Dermis blood vessel endothelial cell (primary cell): ENCODE measurements around the gene HAND1. TPM values are rescaled to one million over a fixed set of nuclear protein-coding genes. Genes with fewer than 3 reads are reported as not detected.
"Not testable (repeated sequence)": the region's sequence is repeated elsewhere in the genome, so short reads cannot be mapped to it uniquely, and the experiment has no call there.

Source experiments
- DNase-seq: peaks from one replicate; pipeline ENCODE4 v3.0.0; 2010
- total RNA-seq: library from RNA; depleted of rRNA; stranded (reverse); fragments of >200 nt; gene quantifications from 2 replicates; pipeline ENCODE4 v1.2.3, GENCODE V29; 2014

The HAND1 gene
- total RNA-seq, result not detected in 2 replicates

DNA sequence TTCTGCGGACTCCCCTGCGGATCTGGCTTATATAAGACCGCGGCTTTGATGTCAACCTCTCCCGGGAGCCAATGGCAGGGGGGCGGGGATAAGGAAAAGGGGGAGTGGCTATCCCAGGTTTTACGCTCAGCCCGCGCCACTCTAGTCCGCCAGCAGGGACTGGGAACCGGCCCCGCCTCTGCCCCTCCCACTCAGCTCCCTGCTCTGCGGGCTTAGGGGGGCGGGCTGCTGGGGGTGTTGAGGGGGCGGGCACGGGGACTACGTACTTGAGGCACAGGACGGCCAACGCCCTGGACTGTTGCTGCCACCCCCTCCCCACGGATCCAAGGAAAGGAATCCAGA lies at the start of gene HAND1:
Gene HAND1 (minus strand): TSS at position 4 of the 342 bp plus-strand sequence. CDS start 219 bp downstream, outside the sequence.
- DNase-seq, result peak; percentile 39

GRCh38 chr5:154526231-154527226 lies 48.5 kb upstream of the HAND1 start:
- DNase-seq, result no peak

- DNase-seq, result no peak
Measured at GRCh38 chr5:154524859-154525258, 46.8 kb upstream of the HAND1 start.

DNA sequence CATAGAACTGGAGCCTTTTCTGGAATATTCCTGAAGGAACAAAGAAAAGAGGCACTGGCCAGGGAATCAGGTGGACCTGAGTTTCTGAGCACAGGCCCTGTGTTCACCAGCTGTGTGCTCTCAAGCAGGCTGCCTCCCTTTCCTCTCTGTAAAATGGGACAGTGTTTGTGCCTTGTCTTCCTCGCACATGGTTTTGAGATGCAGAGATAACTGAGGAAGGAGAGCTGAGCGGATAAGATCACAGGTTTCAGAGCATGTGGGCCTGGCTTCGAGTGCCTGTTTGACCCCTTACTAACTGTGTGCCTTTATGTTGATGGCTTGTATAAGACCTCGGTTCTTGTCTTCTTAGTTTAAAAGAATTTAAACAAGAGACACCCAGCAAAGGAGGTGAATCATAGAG lies 46.2 kb upstream of the HAND1 start:
- no peak for DNase-seq

DNA sequence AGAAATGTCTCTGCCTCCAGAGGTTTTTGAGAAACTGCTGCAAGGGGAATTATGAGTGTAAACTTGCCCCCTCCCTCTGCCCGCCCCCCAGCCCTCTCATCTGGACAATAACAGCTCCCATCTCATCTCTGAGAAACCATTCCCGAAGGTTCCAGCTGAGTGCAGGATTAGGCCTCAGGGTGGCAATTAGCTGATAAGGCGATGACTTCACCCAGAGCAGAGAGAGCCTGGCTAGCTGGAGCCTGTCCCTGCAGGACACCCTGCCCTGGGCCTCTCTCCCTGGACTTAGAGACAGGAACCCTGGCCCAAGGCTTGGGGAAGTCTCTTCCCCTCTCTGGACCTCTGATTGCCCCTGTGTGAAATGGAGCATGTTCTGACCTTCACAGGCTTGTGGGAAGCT lies 45.7 kb upstream of the HAND1 start:
- DNase-seq, result no peak

DNA sequence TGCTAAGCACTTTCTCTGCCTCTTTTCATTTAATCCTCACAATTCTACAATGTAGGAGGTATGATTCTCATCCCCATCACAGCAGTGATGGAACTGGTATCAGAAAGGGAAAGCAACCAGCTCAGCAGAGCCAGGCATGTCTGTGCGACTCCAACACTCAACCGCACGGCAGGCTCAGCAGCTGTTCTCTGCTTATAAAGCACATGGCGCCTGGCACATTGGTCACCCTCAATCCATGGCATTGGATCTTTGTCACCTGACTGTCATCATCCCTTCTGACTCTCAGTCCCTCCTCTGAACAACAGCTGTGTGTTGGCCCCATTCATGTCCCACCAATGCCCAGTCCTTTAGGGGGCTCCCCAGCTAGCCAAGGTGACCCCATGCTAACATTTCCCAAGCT lies 45.1 kb upstream of the HAND1 start:
- no peak for DNase-seq

GRCh38 chr5:154522284-154522683 lies 44.3 kb upstream of the HAND1 start:
- DNase-seq, result no peak

GRCh38 chr5:154521756-154522155 lies 43.7 kb upstream of the HAND1 start:
- no peak for DNase-seq

GRCh38 chr5:154520861-154521453 lies 42.9 kb upstream of the HAND1 start:
- DNase-seq, result peak; percentile 37

GRCh38 chr5:154519359-154519758 lies 41.3 kb upstream of the HAND1 start:
- DNase-seq, result no peak

DNA sequence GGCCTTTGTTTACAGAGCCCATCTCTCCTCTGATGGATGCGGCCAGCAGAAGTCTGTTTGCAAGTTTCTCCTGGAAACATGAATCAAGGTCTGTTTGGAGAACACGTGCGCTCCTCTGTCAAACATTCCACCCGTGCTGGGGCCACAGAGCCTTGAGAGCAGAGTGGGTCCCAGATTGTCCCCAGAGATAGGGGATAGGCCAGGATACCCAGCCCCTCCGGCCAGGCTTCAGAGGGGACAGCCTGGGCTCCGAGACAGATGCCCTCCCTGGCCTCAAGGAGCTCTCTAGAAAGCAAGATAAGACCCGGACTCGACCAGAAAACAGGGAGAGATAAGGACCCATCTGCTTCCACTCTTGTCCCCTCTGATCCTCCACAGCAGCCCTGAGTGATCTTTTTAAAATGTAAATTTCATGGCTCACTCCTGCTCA lies 40.4 kb upstream of the HAND1 start:
- no peak for DNase-seq

GRCh38 chr5:154517810-154518437 lies 39.9 kb upstream of the HAND1 start:
- no peak for DNase-seq

DNA sequence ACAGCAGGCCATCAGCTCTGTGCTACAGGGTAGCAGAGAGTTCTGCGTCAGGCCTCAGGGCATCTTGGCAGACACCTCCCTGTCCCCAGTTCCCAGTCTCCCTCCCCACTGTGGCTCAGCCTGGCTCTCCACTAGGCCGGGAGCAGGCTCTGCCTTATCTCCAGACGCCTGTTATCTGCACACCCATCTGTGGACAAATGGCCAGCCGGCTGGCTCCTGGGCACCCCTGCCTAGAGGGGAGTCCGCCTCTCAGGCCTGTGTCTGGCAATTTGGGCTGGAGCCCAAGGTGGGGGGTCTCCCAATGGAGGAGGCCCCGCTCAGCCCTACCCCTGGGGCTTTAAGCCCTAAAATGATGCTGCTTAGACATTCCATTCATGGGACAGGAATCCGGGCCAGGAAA lies 39.2 kb upstream of the HAND1 start:
- DNase-seq, result no peak

- DNase-seq, result no peak
Measured at GRCh38 chr5:154516475-154516874, 38.4 kb upstream of the HAND1 start.

DNA sequence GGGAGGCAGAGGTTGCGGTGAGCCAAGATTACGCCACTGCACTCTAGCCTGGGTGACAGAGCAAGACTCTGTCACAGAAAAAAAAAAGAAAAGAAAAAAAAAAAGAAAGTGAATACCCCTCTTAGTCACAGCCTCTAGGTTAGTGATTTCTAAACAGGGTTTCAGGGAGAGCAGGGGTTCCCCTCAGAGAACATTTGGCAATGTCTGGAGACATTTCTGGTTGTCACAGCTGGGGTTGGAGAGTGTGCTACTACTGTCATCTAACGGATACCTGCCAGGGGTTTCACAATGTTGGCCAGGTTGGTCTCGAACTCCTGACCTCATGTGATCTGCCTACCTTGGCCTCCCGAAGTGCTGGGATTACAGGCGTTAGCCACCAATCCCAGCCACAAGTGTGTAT lies 37.5 kb upstream of the HAND1 start:
- DNase-seq, result not testable (repeated sequence)

DNA sequence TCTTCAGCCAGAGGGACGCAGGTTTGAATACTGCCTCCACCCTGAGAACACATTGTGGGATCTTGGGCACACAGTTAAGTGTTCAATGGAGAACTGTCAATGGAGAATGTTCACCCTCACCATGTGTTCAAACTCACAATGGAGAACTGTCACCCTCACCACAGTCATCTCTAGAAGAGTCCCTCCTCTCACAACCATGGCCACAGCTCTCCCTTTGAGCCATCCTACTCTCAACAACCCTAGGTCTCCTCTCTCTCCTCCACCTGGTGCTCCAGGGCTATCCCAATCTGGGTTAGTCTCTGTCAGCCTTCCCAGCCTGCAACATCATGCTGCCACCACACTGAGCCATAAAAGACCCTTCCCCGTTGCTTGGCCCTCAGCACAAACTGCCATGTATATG lies 36.3 kb upstream of the HAND1 start:
- no peak for DNase-seq

- DNase-seq, result no peak
Measured at GRCh38 chr5:154513669-154514084, 35.6 kb upstream of the HAND1 start.

DNA sequence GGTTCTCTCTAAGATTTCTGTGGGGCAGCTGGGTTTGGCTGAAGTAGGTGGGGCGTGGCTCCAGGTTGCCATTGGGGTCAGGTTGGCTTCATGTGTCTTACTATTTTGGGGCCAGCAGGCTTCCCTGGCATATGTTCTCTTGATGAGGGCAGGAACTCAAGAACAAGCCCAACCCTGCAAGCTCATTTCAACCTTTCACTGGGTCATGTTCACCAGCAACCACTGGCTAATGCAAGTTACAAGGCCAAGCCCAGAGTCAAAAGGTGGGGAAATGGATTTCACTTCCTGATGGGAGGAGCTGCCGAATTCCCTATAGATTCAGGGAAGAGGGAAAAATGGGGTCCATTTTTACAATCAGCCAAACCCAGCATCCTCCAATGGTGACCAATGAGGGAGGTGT lies 34.0 kb upstream of the HAND1 start:
- DNase-seq, result no peak

DNA sequence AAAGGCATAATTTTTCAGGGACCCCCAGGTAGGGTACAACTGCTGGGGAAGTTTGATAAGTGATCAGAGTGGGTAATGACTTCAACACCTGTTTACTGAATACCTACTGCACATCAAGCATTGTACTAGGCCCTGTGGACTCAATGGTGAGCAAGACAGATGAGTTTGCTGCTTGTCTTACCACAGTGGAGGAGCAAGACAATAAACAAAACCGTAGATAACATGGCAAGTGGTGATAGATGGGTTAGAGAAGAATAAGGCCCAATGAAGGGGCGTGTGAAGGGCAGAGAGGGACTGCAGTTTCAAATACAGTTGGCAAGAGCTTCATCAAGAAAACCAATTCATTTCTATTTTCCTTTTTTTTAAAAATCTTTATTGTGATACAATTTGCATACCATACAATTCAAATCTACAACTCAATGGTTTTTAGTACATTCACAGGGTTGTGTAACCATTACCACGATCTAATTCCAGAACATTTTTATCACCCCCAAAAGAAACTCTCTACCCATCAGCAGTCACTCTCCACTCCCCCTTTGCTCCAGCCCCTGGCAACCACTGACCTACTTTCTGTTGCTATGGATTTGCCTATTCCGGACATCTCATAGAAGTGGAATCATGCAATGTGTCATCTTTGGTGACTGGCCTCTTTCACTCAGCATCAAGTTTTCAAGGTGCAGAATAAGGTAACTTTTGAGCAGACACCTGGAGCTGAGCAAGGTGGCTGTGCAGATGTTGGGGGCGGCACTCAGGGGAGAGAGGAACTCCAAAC lies 31.9 kb upstream of the HAND1 start:
- no peak for DNase-seq

DNA sequence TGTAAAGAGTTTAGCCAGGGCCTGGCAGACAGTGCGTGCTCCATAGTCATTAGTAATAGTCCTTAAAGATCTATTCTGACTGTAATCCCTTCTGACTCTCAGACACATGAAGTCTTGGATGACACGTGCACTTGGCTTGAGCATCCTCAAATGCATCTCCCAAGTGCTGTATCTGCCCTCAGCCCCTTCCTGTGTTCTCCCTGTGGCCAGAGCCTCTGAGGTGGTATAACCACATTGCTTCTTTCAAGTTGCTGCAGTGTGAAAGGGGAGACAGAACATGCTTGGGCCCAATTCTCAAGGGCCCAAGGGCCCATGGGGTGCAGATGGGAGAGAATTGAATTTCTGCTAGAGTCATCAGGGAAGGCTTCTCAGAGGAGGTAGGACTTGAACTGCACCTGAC lies 30.1 kb upstream of the HAND1 start:
- no peak for DNase-seq

GRCh38 chr5:154506716-154507080 lies 28.7 kb upstream of the HAND1 start:
- no peak for DNase-seq

DNA sequence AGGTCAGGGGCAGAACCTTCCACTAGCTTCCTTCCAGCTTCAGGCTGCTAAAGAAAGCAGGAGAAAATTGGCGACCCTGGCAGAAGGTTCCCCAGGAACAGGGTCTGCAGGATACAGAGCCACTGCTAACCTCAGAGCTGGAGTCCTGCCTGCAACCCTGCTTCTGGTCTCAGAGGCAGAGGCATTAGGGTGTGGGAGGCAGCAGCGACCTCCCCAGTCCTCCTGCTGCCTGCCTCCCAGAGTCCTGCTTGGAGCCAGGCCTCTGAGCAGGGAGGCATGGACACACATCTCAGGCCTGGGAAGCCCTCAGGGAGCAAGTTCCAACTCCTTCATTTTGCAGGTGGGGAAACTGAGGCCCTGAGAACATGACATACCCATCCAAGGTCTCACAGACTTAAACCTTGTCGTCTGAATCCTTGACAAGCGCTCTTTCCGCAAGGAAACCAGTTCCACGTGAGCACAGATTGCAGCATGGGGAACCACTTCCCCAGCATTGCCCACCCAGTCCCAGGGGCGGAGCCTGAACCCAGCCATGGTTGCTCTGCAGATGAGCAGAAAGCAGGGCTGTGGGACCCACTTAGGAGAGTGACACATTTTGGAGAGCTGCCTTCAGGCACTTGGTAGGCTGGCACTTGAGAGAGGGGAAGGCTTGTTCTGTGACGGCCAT lies 28.2 kb upstream of the HAND1 start:
- no peak for DNase-seq
